PFSK-1 (cell line): Measurements from ENCODE around the gene F7.

Experiments used
- FOXP2 ChIP-seq: optimal IDR thresholded peaks from 2 replicates; pipeline ENCODE3; 2011; ENCODE audit warnings: borderline replicate concordance, control low read depth, inconsistent platforms; ENCODE audit not compliant: insufficient read depth; ENCODE audit errors: extremely low read length, extremely low read depth
- POLR2AphosphoS5 ChIP-seq: IDR thresholded peaks from 2 replicates; pipeline ENCODE4 v1.6.1; 2012; ENCODE audit warnings: low read depth, mild to moderate bottlenecking, control low read depth, low read length, moderate library complexity
- SIN3A ChIP-seq: IDR thresholded peaks from 2 replicates; pipeline ENCODE4 v1.6.1; 2012; ENCODE audit warnings: mild to moderate bottlenecking, low read length, moderate library complexity, borderline replicate concordance; ENCODE audit not compliant: insufficient read depth
- TAF1 ChIP-seq: IDR thresholded peaks from 2 replicates; pipeline ENCODE4 v1.6.1; 2012; ENCODE audit warnings: low read length, control low read depth, borderline replicate concordance; ENCODE audit not compliant: insufficient read depth
- TF ChIP-seq, protein P1 (sequence below), 2 experiments: IDR thresholded peaks; 2 replicates each; pipeline versions ENCODE4 v1.6.1 to v1.8.0; 2011 to 2012; ENCODE audit warnings: low read depth in 2 of 2, low read length in 2 of 2, control low read depth in 1 of 2, inconsistent platforms in 1 of 2, mild to moderate bottlenecking in 1 of 2, moderate library complexity in 1 of 2; ENCODE audit not compliant: insufficient read depth in 1 of 2

The F7 gene

DNA sequence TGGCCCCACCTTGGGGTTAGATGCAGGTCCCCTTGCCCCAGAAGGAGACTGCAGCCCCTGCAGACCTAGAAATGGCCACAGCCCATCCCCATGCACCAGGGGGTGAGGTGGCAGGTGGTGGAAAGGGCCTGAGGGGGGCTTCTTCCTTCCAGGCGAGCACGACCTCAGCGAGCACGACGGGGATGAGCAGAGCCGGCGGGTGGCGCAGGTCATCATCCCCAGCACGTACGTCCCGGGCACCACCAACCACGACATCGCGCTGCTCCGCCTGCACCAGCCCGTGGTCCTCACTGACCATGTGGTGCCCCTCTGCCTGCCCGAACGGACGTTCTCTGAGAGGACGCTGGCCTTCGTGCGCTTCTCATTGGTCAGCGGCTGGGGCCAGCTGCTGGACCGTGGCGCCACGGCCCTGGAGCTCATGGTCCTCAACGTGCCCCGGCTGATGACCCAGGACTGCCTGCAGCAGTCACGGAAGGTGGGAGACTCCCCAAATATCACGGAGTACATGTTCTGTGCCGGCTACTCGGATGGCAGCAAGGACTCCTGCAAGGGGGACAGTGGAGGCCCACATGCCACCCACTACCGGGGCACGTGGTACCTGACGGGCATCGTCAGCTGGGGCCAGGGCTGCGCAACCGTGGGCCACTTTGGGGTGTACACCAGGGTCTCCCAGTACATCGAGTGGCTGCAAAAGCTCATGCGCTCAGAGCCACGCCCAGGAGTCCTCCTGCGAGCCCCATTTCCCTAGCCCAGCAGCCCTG is 12.8 kb downstream of the F7 start:
- TF ChIP-seq, protein P1, sequence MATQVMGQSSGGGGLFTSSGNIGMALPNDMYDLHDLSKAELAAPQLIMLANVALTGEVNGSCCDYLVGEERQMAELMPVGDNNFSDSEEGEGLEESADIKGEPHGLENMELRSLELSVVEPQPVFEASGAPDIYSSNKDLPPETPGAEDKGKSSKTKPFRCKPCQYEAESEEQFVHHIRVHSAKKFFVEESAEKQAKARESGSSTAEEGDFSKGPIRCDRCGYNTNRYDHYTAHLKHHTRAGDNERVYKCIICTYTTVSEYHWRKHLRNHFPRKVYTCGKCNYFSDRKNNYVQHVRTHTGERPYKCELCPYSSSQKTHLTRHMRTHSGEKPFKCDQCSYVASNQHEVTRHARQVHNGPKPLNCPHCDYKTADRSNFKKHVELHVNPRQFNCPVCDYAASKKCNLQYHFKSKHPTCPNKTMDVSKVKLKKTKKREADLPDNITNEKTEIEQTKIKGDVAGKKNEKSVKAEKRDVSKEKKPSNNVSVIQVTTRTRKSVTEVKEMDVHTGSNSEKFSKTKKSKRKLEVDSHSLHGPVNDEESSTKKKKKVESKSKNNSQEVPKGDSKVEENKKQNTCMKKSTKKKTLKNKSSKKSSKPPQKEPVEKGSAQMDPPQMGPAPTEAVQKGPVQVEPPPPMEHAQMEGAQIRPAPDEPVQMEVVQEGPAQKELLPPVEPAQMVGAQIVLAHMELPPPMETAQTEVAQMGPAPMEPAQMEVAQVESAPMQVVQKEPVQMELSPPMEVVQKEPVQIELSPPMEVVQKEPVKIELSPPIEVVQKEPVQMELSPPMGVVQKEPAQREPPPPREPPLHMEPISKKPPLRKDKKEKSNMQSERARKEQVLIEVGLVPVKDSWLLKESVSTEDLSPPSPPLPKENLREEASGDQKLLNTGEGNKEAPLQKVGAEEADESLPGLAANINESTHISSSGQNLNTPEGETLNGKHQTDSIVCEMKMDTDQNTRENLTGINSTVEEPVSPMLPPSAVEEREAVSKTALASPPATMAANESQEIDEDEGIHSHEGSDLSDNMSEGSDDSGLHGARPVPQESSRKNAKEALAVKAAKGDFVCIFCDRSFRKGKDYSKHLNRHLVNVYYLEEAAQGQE (IDR thresholded peaks at IDR 0.05; ENCODE audit: insufficient read depth in 1 of 2, low read depth in 2 of 2, low read length in 2 of 2) = no peak

DNA sequence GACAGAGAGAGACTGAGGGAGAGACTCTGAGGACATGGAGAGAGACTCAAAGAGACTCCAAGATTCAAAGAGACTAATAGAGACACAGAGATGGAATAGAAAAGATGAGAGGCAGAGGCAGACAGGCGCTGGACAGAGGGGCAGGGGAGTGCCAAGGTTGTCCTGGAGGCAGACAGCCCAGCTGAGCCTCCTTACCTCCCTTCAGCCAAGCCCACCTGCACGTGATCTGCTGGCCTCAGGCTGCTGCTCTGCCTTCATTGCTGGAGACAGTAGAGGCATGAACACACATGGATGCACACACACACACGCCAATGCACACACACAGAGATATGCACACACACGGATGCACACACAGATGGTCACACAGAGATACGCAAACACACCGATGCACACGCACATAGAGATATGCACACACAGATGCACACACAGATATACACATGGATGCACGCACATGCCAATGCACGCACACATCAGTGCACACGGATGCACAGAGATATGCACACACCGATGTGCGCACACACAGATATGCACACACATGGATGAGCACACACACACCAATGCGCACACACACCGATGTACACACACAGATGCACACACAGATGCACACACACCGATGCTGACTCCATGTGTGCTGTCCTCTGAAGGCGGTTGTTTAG is 13.7 kb downstream of the F7 start:
- TF ChIP-seq FOXP2 = no peak
- TF ChIP-seq, protein P1 (IDR thresholded peaks at IDR 0.05; ENCODE audit: insufficient read depth in 1 of 2, low read depth in 2 of 2, low read length in 2 of 2) = no peak
- no peak for TF ChIP-seq SIN3A
- no peak for TF ChIP-seq TAF1
- no peak for TF ChIP-seq POLR2AphosphoS5

DNA sequence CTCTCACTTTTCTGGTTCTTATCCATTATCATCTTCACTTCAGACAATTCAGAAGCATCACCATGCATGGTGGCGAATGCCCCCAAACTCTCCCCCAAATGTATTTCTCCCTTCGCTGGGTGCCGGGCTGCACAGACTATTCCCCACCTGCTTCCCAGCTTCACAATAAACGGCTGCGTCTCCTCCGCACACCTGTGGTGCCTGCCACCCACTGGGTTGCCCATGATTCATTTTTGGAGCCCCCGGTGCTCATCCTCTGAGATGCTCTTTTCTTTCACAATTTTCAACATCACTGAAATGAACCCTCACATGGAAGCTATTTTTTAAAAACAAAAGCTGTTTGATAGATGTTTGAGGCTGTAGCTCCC is 14.2 kb downstream of the F7 start:
- TF ChIP-seq FOXP2 = no peak
- no peak for TF ChIP-seq POLR2AphosphoS5
- TF ChIP-seq TAF1 = no peak
- TF ChIP-seq SIN3A = no peak
- TF ChIP-seq, protein P1 (IDR thresholded peaks at IDR 0.05; ENCODE audit: insufficient read depth in 1 of 2, low read depth in 2 of 2, low read length in 2 of 2) = no peak

DNA sequence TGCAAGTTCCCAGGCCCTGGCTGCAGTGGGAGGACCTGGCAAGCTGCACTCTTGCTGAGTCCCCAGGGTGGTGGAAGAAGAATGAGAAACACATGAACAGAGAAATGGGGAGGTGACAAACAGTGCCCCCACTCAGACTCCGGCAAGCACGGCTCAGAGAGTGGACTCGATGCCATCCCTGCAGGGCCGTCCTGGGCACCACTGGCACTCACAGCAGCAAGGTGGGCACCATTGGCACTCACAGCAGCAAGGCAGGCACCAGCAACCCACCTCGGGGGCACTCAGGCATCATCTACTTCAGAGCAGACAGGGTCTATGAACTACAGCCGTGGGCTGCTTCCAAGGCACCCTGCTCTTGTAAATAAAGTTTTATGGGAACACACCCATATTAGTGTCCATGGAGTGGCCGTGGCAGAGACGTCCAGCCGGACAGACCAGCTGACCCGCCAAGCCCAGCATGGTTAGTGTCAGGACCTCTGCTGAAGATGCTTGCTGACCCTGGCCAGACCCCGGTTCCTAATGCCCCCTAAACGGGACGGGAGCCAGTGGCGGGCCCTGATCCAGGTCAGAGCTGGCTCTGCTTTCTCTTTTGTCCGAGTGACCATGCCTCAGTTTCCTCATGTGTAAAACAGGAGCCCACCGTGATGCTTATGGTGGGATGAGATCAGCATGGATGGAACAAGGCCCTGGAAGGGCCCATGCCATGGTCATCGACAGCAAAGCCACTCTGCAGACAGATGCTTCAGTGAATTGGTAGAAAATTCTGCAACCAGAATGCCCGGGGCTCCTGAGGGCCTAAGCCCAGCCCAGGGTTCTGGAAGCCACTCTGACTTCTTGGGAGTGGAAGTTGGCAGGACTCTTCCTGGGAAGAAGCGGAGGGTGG is 14.9 kb downstream of the F7 start:
- TF ChIP-seq, protein P1 (IDR thresholded peaks at IDR 0.05; ENCODE audit: insufficient read depth in 1 of 2, low read depth in 2 of 2, low read length in 2 of 2) = no peak
- TF ChIP-seq FOXP2 (no peak), POLR2AphosphoS5 (no peak), TAF1 (no peak), SIN3A (no peak)
